Jurkat, Clone E6-1 (cell line): Measurements from ENCODE around the gene ATXN7L1.

Source experiments
- DNase-seq: peaks from one replicate; pipeline ENCODE4 v3.0.0-alpha.2; 2011; ENCODE audit warnings: low read depth, low spot score
- H3K4me3 ChIP-seq: 2 replicates; pipeline ENCODE4 v1.5.1; 2011; ENCODE audit warnings: mild to moderate bottlenecking, low read length, control low read depth, moderate library complexity

The ATXN7L1 gene

GRCh38 chr7:105585850-105586500, 290.4 kb downstream of the ATXN7L1 start:
- no peak for DNase-seq
- no peak overlapping the region for H3K4me3 ChIP-seq

- no peak for DNase-seq
- H3K4me3 ChIP-seq = no peak overlapping the region
Measured at GRCh38 chr7:105584165-105584564, 292.2 kb downstream of the ATXN7L1 start.

- no peak overlapping the region for H3K4me3 ChIP-seq
- DNase-seq = no peak
Measured at GRCh38 chr7:105583061-105583460, 293.3 kb downstream of the ATXN7L1 start.

- DNase-seq = no peak
- H3K4me3 ChIP-seq = no peak within 1 kb of the TSS
Measured at GRCh38 chr7:105581066-105581811, 295.2 kb downstream of the ATXN7L1 start, which contains the start of gene EFCAB10. TSS of gene EFCAB10 (minus strand) at chr7:105581493. CDS start at chr7:105581463, 30 bp downstream.

GRCh38 chr7:105580022-105580740, 296.2 kb downstream of the ATXN7L1 start:
- no peak for DNase-seq
- H3K4me3 ChIP-seq = no peak overlapping the region

- no peak for DNase-seq
- no peak overlapping the region for H3K4me3 ChIP-seq
Measured at GRCh38 chr7:105578496-105578895, 297.9 kb downstream of the ATXN7L1 start.

GRCh38 chr7:105577251-105577650, 299.1 kb downstream of the ATXN7L1 start:
- DNase-seq = no peak

GRCh38 chr7:105571891-105572290, 304.5 kb downstream of the ATXN7L1 start:
- DNase-seq = no peak
- no peak overlapping the region for H3K4me3 ChIP-seq

More at GRCh38 chr7:105577251-105577650, 299.1 kb downstream of the ATXN7L1 start:
- H3K4me3 ChIP-seq = no peak overlapping the region

- DNase-seq = no peak
- no peak overlapping the region for H3K4me3 ChIP-seq
Measured at GRCh38 chr7:105567821-105568220, 308.6 kb downstream of the ATXN7L1 start.

- DNase-seq = no peak
- no peak overlapping the region for H3K4me3 ChIP-seq
Measured at GRCh38 chr7:105567024-105567423, 309.4 kb downstream of the ATXN7L1 start.

- H3K4me3 ChIP-seq = no peak overlapping the region
- DNase-seq = no peak
Measured at GRCh38 chr7:105565190-105565589, 311.2 kb downstream of the ATXN7L1 start.

- no peak overlapping the region for H3K4me3 ChIP-seq
- DNase-seq = no peak
Measured at GRCh38 chr7:105559926-105560325, 316.5 kb downstream of the ATXN7L1 start.
